Upper lobe of right lung (tissue), 1 donor: Measurements from ENCODE around the gene TENT5C. TPM values are rescaled to one million over a fixed set of nuclear protein-coding genes. Genes with fewer than 3 reads are reported as not detected.

Experiments
- ATAC-seq: fragments of 200-7000 bp; cut with Tn5 transposase; one replicate; pipeline ENCODE4 v1.9.1; 2020; ENCODE audit warnings: mild to moderate bottlenecking, moderate library complexity
- DNase-seq: peaks from one replicate; pipeline ENCODE4 v3.0.0-alpha.2; 2020
- H3K27ac ChIP-seq: fragments of 200-600 bp; one replicate; pipeline ENCODE4 v1.8.0; 2022
- H3K27me3 ChIP-seq: fragments of 200-600 bp; one replicate; pipeline ENCODE4 v1.8.0; 2022; ENCODE audit warnings: mild to moderate bottlenecking
- H3K36me3 ChIP-seq: fragments of 200-600 bp; one replicate; pipeline ENCODE4 v1.8.0; 2022
- H3K4me1 ChIP-seq: fragments of 200-600 bp; one replicate; pipeline ENCODE4 v1.8.0; 2022
- H3K4me3 ChIP-seq: fragments of 200-600 bp; one replicate; pipeline ENCODE4 v1.8.0; 2022; ENCODE audit warnings: mild to moderate bottlenecking
- H3K9me3 ChIP-seq: fragments of 200-600 bp; one replicate; pipeline ENCODE4 v1.8.0; 2022
- CTCF ChIP-seq: fragments of 200-600 bp; IDR thresholded peaks from one replicate; pipeline ENCODE4 v1.8.0; 2022; ENCODE audit warnings: antibody characterized with exemption
- intact Hi-C: fragments of 100-400 bp; cut with DNase I; formaldehyde crosslinking; loops from one replicate; pipeline ENCODE4 v1.11.0; 2022
- total RNA-seq: library from RNA; stranded (reverse); fragmentation: NEBNext Ultra II Directional; extraction: Animal tissue kit (Norgen Biotek cat#: 25700); gene quantifications from one replicate; pipeline ENCODE4 v1.2.1, GENCODE V29; 2021
- donor health status: DM: no; HTN: yes; CAD: no; lungs with severe emphysema.

The TENT5C gene
- total RNA-seq, 1 donor from 2014 or later: 13.7 TPM

GRCh38 chr1:117629625-117630422 lies 24.0 kb downstream of the TENT5C start:
- DNase-seq: no peak
- ATAC-seq: peak; percentile 61
- no peaks in the 10 kb centered on the region for H3K36me3 ChIP-seq
- H3K27ac ChIP-seq: peak overlapping the region; percentile 66
- H3K9me3 ChIP-seq: no peaks in the 10 kb centered on the region
- no peak overlapping the region for H3K4me3 ChIP-seq
- peaks cover 17% of the 10 kb centered on the region for H3K4me1 ChIP-seq
- intact Hi-C loops: no loop called here
- H3K27me3 ChIP-seq: no peaks in the 10 kb centered on the region
- no peak for TF ChIP-seq CTCF

DNA sequence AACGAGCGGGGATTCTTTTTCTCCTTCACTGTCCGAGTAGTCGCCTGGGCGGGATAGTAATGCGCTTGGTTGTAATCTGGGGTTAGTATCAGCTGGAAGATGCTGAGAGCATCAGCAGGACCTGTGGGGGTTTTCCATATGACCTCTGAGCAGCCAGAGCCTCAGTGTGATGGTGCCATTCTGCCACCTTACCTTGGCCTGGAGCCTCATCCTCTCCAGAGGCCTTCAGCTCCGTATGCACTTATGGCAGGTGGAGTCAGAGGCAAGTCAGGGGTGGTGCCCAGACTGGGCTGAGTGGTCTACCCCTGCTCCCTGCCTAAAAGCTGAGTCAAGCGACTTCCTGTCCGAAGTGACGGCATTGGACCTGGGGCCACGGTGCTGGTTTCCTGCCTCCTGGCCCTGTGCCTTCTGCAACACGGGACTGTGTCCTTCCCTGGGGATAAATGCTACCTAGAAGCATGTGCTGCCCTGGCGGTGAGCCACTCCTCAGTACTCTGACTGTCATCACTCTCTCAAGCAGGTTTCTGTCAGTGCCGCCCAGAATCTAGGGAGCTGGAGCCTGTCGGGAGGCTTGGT lies 24.7 kb downstream of the TENT5C start:
- DNase-seq (peak; percentile 80), ATAC-seq (peak; percentile 38)
- H3K36me3 ChIP-seq: no peaks in the 10 kb centered on the region
- intact Hi-C loops: no loop called here
- no peaks in the 10 kb centered on the region for H3K27me3 ChIP-seq
- H3K9me3 ChIP-seq: no peaks in the 10 kb centered on the region
- no peak for TF ChIP-seq CTCF
- peaks cover 17% of the 10 kb centered on the region for H3K4me1 ChIP-seq
- no peak overlapping the region for H3K4me3 ChIP-seq
- H3K27ac ChIP-seq: peak overlapping the region; percentile 66

DNA sequence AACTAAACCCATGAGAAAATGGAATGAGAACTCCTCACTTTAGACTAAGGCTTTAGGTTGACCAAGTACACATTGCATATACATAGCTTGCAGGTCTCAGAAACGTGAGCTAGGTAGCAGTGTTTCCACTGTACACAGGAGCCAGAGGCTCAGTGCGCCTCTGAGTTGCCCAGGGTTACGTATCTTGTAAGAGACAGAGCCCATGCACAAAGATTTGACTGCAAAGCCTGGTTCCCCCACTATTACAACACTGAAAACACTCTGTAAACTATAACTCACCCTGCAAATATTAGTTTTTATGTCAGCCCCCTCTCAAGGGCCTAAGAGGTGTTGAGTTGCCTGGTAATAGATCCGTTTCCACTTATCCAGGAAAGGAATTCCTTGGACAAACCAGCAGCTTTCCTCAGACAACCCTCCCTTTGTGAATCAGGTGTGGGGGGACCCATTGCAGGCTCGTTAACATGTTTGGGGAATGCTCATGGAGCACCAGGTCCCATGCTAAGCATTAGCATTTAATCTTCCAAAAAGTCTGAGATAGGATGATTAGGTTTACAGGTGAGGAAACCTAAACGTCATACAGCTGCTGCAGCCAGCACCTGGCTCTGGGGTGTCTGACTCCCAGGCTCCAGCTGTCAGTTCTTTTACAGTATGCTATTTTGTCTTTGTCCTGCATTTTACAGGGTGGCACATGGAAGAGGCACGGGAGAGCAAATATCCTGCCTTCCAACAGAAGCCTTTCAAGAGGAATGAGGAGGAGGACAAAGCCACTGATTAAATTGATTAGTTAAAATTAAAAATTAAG lies 25.7 kb downstream of the TENT5C start:
- no peaks in the 10 kb centered on the region for H3K9me3 ChIP-seq
- H3K4me1 ChIP-seq: peaks cover 17% of the 10 kb centered on the region
- no peak for TF ChIP-seq CTCF
- peak overlapping the region; percentile 66 for H3K27ac ChIP-seq
- H3K27me3 ChIP-seq: no peaks in the 10 kb centered on the region
- no peak overlapping the region for H3K4me3 ChIP-seq
- no peaks in the 10 kb centered on the region for H3K36me3 ChIP-seq
- DNase-seq (no peak), ATAC-seq (peak; percentile 64)
- intact Hi-C loops: no loop called here

DNA sequence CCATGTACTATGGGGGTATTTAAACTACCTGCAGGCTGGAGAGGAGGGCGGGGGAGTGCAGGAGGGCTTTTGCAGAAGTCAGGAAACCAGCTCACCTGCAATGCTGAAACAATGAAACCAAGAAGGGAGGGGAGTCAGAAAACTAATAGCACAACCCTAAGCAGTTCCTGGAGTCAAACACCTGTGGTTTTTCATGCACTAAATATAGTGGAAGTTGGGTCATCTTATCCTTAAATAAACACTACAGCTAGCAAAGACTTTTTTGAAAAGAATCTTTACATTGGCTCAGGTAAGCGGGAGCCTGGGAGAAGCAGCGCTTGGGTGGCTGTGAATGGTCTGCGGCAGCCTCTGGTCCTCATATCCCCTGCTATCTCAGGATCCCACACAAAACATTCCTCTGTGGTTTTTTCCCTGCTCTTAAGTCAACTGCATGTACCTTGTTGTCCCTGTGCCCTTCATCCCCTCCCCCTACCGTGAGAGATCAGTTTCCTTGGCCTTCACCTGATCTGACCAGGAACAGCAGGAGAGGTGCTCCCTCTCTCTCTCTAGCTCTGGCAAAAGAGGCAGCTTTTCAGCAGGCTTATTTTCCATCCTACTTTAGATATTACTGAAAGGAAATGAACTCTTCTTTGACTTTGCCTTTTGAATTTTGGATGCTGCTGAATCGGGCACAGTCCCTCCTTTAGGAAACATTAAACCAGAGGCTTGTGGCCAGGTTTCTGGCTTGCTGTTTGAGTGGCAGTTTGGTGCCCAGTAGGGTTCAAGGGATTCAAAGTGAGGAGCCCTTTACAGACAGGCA lies 26.6 kb downstream of the TENT5C start:
- H3K27me3 ChIP-seq: no peaks in the 10 kb centered on the region
- peak overlapping the region; percentile 42 for H3K27ac ChIP-seq
- peaks cover 17% of the 10 kb centered on the region for H3K4me1 ChIP-seq
- DNase-seq: no peak
- no peaks in the 10 kb centered on the region for H3K36me3 ChIP-seq
- ATAC-seq: peak; percentile 42
- H3K9me3 ChIP-seq: no peaks in the 10 kb centered on the region
- intact Hi-C loops: no loop called here
- no peak overlapping the region for H3K4me3 ChIP-seq
- TF ChIP-seq CTCF: no peak

- intact Hi-C loops: no loop called here
- no peak for ATAC-seq
- Histone ChIP-seq H3K4me1 (peaks cover 17% of the 10 kb centered on the region), H3K27ac (no peak overlapping the region), H3K27me3 (no peaks in the 10 kb centered on the region), H3K36me3 (no peaks in the 10 kb centered on the region), H3K4me3 (no peak overlapping the region), H3K9me3 (no peaks in the 10 kb centered on the region)
- DNase-seq: no peak
- TF ChIP-seq CTCF: no peak
These were observed 27.2 kb downstream of the TENT5C start for GRCh38 chr1:117633068-117633345.
